ENCODE measurements around the gene DMBX1. TPM values are rescaled to one million over a fixed set of nuclear protein-coding genes. Genes with fewer than 3 reads are reported as not detected.
A peak's percentile ranks its signal among the peaks of the same experiment; 100 is the strongest.

Gene DMBX1
- polyA plus RNA-seq, 5 donors = 0.04 to 0.06 (median 0.05) TPM; not detected in 2

GRCh38 chr1:46501528-46501927, 11.9 kb downstream of the DMBX1 start:
- no peak for DNase-seq

- no peak for DNase-seq
These were observed 13.8 kb downstream of the DMBX1 start for GRCh38 chr1:46503421-46503820.

GRCh38 chr1:46506470-46507219, 17.0 kb downstream of the DMBX1 start:
- DNase-seq = no peak

GRCh38 chr1:46508757-46509156, 19.1 kb downstream of the DMBX1 start:
- no peak for DNase-seq

- DNase-seq = no peak
These were observed 20.8 kb downstream of the DMBX1 start for GRCh38 chr1:46510341-46510997.

GRCh38 chr1:46510998-46511365, 21.3 kb downstream of the DMBX1 start:
- DNase-seq = no peak

- no peak for DNase-seq
These were observed 22.6 kb downstream of the DMBX1 start for GRCh38 chr1:46512135-46512791.

- DNase-seq = no peak
These were observed 23.2 kb downstream of the DMBX1 start for GRCh38 chr1:46512792-46513190.

GRCh38 chr1:46513536-46513935, 23.9 kb downstream of the DMBX1 start:
- DNase-seq = no peak

- no peak for DNase-seq
These were observed 25.9 kb downstream of the DMBX1 start for GRCh38 chr1:46515576-46515975.

- no peak for DNase-seq
These were observed 26.7 kb downstream of the DMBX1 start for GRCh38 chr1:46516200-46516950.

- DNase-seq = peak; percentile 40 to 53
These were observed 27.5 kb downstream of the DMBX1 start for GRCh38 chr1:46517010-46517600.

GRCh38 chr1:46517932-46518498, 28.4 kb downstream of the DMBX1 start:
- no peak for DNase-seq

- no peak for DNase-seq
These were observed 29.6 kb downstream of the DMBX1 start for GRCh38 chr1:46519209-46519608.

- no peak for DNase-seq
These were observed 30.7 kb downstream of the DMBX1 start for GRCh38 chr1:46520063-46520911.

GRCh38 chr1:46521414-46521813, 31.8 kb downstream of the DMBX1 start:
- no peak for DNase-seq

- DNase-seq = peak; percentile 39 to 64
These were observed 32.7 kb downstream of the DMBX1 start for GRCh38 chr1:46522184-46522968.

- DNase-seq = no peak
These were observed 33.3 kb downstream of the DMBX1 start for GRCh38 chr1:46522969-46523320.

GRCh38 chr1:46523496-46524353, 34.1 kb downstream of the DMBX1 start:
- no peak for DNase-seq

Data from right lung (tissue), 5 donors.